Activated CD4-positive, alpha-beta T cell treated with anti-CD3 and anti-CD28 coated beads for 24 hours (primary cell): ENCODE measurements around the gene ISLR.

Experiments
- DNase-seq, 2 donors: peaks; one replicate each; pipeline ENCODE4 v3.0.0-alpha.2; 2020; ENCODE audit warnings: low read depth in 2 of 2

The ISLR gene

GRCh38 chr15:74212494-74212893 lies 39.0 kb downstream of the ISLR start:
- DNase-seq = no peak

DNA sequence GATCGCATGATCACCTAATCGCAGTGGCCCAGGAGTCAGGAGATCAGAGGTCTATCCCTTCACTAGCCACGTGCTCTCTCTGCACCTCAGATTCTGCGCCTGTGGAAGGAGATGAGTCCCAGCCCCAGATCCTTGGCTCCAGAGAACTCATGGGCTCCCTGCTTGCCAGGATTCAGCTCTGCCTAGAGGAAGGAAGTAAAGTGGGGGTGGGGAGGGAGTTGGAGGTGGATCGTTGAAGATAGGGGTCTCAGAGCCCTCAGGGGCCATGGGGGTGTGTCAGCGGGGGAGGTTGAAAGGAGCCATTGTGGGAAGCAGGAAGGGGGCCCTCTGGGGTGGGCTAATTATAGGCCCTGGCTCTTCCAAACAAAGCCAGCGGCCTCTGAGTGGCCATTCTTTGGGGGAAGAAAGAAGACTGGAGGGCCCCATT lies 40.4 kb downstream of the ISLR start:
- DNase-seq = no peak

GRCh38 chr15:74214324-74215021 lies 41.0 kb downstream of the ISLR start:
- DNase-seq = no peak

GRCh38 chr15:74215958-74216357 lies 42.4 kb downstream of the ISLR start:
- no peak for DNase-seq

GRCh38 chr15:74216949-74217348 lies 43.4 kb downstream of the ISLR start:
- DNase-seq = no peak

- DNase-seq = no peak
Observed at GRCh38 chr15:74217907-74218885, 44.7 kb downstream of the ISLR start.

GRCh38 chr15:74220475-74221248 lies 47.2 kb downstream of the ISLR start:
- DNase-seq = no peak

GRCh38 chr15:74221399-74222239 lies 48.1 kb downstream of the ISLR start:
- no peak for DNase-seq

DNA sequence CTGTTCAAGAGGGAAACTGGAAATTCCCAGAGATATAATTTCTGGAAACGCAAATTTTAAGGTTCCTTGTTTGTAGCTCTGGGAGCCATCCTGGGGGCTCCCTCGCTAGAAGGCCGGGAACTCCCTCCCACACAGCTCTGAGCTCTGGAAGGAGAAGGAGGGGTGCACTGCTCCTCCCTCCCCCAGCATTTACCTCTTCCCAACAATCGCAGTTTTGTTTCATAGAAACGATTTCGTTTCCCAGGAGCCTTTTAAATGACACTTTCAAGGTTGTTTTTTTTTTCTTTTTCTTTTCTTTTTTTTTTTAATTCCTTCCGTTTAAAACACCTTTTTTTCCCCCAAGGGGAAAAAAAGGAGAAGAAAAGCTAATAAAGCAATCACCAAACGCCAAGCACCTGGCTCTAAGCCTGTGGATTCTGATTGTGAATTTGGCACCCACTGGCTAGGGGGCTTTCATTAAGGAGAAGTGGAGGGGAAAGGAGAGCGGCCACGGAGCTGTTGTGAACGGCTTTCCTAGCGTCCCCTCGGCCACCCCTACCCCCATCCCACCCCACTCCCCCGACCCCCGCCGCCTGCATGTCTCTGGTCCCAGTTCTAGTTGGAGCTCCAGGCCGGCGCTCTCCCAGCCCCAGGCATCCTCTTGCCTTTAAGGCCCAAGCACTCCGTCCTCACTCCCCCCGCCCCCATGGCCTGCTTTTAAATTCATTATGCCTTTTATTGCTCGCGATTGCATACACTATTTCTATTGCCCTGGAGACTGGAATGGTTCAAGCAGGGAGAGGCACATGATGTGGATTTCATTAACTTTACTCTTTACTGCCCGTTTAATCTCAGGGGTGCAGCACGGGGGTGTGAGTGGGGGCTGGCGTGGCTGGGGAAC lies 49.0 kb downstream of the ISLR start:
- no peak for DNase-seq

DNA sequence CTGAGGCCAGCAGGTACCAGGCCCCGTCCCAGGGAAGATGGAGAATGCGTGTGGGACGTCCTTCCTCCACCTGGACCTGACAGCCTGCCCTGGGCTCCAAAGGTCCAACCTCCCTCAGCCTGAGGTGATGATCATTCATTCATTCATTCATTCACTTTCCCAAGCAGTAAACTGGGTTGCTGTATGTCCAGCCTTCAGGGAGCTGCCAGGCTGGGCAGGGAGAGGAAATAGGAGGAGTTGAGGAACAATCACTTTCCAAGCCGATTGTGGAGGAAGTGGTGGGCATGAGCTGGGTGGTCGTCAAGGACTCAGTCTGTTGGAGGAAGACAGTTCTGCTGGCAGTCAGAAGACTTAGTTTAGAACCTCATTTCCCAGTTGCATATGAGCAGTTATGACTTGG lies 52.4 kb downstream of the ISLR start:
- DNase-seq = no peak
